HG03103 (cell line): ENCODE measurements around the gene MSX2.

Source experiments
- ATAC-seq: cut with Tn5 transposase; IDR thresholded peaks from one replicate; pipeline ENCODE4 v1.9.1; 2021; ENCODE audit warnings: low read depth; ENCODE audit not compliant: unreplicated experiment

The MSX2 gene

GRCh38 chr5:174724484-174725260, at the start of gene MSX2:
TSS of gene MSX2 (plus strand) at chr5:174724582. CDS start at chr5:174724660, 78 bp downstream.
- ATAC-seq: no peak

DNA sequence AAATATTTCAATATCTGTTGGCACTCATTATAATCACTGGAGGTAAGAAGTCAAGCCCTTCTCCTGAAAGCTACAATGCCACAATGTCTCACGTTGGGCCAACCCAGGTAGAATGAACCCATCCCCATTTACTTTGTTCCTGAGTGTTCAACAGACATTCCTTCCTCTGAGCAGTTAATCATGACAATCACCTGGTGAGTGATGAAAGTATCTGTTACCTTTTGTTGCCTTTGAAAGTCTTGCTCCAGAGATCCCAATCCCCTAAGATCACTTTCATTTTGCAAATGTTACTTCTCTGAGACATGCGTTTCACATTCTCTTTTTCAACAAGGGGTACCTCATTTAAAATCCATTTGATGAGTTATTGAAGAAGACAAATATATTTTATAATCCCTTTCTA, 49.3 kb upstream of the MSX2 start:
- no peak for ATAC-seq

- ATAC-seq: no peak
Observed at GRCh38 chr5:174675916-174676315, 48.5 kb upstream of the MSX2 start.

- ATAC-seq: no peak
Observed at GRCh38 chr5:174678107-174678506, 46.3 kb upstream of the MSX2 start.

- no peak for ATAC-seq
Observed at GRCh38 chr5:174680901-174681565, 43.3 kb upstream of the MSX2 start.

- ATAC-seq: no peak
Observed at GRCh38 chr5:174687503-174687902, 36.9 kb upstream of the MSX2 start.

- no peak for ATAC-seq
Observed at GRCh38 chr5:174688441-174689354, 35.7 kb upstream of the MSX2 start.

- no peak for ATAC-seq
Observed at GRCh38 chr5:174690271-174690670, 34.1 kb upstream of the MSX2 start.

DNA sequence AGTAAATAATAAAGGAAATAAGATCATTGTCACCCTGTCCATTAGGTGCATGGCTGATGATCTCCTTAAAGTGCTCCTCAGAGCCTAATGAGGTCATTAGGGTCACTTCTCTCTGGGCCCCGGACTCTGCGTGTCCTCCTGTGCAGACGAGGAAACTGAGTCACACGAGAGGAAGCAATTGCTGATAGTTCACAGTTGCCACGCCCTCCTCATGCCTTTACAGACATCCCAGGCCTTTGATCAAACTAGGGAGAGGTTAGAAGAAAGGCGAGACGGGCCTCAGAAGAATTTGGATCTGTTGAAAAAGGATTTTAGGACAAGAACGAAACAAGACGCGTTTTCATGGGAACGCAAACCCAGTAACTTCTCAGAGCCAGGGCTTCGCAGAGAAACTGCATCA, 32.0 kb upstream of the MSX2 start:
- no peak for ATAC-seq

DNA sequence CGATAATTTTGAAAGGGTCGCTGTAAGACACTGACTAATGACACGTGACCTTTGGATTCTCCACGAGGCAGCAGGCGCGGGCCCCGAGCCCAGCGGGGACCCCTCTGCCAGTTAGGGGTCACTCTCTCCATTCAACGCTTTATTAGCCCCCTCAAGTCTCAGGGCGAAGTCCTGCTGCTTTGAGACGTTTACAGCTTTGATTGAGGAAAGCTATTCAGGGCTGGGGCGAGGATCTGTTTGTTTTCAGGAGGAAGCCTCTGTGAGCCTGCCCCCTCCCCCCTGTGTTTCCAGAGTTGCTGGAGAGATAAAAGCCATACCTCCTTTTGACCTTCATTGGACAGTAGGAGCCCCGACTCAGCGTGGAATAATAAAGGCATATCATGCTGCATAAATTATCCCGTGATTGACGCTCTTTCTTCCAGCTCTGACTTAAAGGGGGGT, 31.4 kb upstream of the MSX2 start:
- no peak for ATAC-seq

DNA sequence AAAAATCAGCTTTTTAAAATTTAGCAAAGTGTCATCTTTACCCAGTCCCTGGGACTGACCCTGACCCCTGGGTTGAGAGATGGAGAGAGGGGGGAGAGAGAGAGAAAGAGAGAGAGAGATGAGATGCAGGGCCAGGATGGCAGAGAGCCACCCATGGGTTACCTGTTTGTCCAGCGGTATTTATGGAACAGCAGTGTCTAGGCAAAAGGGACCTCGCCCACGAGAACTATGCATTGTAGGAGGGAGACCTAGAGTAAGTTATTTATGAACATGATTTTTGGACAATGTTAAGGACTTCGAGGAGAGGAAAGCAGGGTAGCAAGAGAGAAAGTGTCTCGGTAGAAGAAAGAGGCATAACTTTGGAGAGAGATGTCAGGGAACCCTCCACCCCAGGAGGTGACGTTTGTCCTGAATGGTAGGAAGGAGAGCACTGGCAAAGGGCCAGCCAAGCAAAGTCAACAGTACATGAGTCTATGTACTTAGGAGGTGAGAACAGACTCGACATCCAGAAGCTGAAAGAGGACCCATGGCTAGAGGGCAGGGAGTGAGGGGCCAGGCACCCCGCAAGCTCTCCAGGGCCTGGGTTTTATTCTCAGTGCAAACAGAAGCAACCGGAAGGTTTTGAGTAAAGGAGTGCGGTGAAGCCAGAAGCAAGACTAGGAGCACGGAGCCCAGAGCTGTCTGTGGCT, 30.5 kb upstream of the MSX2 start:
- no peak for ATAC-seq

GRCh38 chr5:174694611-174695010, 29.8 kb upstream of the MSX2 start:
- no peak for ATAC-seq

DNA sequence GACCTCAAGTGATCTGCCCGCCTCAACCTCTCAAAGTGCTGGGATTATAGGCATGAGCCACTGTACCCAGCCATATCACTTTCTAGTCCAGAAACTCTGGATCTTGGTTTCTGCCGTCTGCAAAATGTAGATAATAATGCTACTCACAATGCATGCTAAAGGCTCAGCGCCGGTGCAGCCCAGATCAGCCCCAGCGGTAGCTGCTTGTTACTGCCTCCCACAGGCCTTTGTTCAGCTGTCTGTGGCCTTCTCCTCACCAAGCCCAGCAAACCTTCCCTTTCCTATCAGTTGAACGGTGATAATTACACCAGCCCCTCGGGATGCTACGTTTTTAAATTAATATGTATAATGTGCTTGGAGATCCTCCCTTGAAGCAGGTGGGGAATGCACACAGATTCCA, 26.2 kb upstream of the MSX2 start:
- ATAC-seq: no peak

DNA sequence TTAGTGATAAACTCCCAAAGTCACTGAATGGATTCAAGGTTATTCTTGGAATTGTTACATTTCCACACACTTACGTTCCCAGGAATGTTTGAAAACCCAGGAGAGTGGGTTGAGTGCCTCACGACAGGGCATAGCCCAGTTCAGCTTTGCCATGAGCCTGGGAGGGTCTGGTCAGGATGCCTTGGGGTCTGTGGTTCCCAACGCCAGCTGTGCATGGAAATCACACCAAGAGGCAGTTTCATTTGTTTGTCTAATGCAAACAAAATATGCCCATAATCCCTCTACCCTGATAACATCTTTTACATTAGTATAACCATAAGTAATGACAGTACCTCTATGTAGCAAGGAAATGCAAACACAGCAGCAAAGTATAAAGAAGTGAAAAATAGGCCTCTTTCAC, 25.3 kb upstream of the MSX2 start:
- no peak for ATAC-seq

DNA sequence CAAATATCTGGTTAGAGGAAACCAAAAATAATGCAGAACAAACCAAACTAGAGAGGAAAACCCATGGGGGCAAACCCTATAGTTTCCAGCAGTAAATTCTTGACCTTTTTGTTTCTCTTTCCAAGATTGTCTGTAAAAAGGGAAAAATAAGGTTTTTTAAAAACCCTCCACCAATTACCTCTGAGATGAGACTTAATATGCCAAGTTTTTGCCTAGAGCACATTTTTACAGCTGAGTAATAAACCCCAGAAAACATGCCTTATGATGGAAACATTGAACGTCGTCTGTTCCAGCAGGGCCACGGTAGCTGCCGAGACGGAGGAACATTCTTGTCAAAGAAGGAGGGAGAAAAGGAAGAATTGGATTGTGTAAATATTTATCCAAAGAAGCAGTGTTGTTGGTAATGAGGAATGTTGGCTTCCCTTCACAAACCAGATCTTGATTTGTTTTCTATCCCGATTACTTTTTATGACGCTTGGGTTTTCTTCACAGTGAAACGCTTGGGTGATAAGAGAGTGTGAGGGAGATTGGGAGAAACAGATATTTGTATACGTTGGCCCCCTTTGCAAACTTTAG, 17.3 kb upstream of the MSX2 start:
- no peak for ATAC-seq

- no peak for ATAC-seq
Observed at GRCh38 chr5:174707671-174708070, 16.7 kb upstream of the MSX2 start.

DNA sequence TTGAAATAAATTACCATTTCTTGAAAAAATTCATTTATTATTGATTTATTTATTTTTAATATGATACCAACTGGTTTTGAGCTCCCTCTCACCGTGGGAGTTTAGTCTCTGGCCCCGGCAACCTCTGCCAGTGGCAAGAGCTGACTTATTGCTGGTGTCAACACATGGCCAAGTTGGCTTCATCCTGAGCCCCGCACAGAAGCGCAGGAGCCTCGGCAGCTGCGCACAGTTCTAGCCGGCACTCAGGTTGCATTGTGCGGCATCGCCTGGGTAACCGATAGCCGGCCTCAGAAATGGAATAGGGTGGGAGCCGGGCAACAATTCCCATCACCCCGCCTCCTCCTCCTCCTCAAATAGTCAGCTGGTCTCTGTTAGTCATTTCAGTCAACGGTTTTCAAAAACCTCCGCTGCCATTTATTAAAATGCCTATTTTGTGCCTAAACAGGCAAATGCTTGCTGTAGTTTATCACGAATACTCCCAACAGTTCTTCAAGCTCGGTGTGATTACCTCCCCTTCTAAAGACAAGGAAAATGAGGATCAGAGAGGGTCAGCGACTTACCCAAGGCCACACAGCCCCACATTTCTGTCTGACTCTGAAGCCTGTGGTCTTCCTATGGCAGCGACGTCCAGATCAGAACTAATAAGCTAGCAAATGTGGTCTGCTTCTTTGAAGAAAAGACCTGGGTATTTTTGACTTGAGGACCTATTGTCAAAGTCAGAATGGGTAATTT, 15.7 kb upstream of the MSX2 start:
- ATAC-seq: no peak

DNA sequence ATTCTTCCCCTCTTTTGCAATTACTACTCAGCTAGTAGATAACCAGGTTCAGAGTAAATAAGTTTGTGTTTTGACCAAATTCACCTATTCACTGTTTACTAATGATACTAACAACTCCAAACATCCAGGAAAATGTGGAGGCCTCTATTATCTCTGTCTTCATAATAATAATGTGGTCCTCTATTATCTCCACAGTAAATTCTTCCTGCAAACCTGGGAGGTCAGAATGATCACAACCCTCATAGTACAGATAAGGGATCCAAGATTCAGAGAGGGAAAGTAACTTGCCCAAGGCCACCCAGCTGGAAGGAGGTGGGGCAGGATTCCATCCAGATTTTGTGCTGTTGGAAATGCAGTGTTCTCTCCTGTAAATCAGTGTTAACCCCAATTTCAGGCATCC, 9.6 kb upstream of the MSX2 start:
- ATAC-seq: no peak

DNA sequence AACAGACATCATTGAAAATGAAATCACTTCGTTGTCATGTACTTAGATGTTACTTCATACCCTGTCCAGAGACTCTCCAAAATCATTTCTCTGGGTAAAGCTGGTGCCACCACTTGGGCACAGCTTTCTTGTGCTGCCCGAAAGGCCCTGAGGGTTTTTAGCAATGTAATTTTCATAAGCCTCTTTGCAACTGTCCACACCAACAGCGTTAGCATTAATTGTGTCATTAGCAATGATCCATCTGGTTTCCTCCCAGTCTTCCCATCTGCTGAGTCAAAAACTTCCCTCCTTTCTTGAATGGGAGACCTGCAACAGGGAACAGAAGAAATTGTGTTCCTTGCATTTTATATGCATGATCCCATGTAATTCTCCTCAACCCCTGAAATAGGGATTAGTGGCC, 8.6 kb upstream of the MSX2 start:
- ATAC-seq: no peak
